GM21526 (cell line): Measurements from ENCODE around the gene NOL11.
"Not testable (repeated sequence)": the region's sequence is repeated elsewhere in the genome, so short reads cannot be mapped to it uniquely, and the experiment has no call there.

Experiments
- ATAC-seq: cut with Tn5 transposase; IDR thresholded peaks from one replicate; pipeline ENCODE4 v1.9.1; 2021; ENCODE audit warnings: moderate library complexity; ENCODE audit not compliant: unreplicated experiment, low FRiP score

Gene NOL11

DNA sequence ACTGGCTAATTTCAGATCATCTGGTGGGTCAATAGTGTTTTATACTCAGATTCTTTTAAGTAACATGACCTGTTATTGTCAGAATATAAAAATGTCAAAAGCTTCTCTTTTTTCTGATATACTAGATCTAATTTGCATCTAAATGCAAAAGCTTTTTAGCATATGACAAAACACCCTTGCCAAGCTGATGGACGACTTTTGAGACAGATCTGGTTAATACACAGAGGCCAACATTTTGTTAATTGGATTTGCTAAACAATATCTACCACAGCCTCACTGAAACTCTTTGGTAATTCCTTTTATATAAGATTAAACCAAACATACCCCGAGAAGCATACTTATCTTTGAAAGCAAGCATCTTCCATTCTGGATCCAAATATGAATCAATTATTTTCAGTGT lies 10.3 kb upstream of the NOL11 start:
- no peak for ATAC-seq

DNA sequence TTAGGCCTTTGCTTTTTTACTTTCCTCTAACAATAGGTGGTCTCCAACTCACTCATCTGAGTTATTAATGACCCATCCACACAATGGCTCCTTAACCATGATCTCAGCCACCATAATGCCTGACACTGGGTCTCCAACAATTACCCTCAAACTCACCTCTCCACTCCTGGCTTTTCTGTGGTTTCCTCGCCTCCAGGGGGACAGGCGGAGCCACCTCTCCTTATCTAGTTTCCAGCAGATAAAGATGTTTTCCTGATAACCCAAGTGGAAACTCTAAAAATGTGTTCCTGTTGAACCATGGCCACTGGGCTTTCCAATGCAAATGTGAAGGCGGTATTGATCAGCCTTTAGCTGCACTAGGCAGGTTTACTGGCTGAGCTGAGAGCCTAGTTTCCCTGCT lies 9.4 kb upstream of the NOL11 start:
- ATAC-seq = no peak

DNA sequence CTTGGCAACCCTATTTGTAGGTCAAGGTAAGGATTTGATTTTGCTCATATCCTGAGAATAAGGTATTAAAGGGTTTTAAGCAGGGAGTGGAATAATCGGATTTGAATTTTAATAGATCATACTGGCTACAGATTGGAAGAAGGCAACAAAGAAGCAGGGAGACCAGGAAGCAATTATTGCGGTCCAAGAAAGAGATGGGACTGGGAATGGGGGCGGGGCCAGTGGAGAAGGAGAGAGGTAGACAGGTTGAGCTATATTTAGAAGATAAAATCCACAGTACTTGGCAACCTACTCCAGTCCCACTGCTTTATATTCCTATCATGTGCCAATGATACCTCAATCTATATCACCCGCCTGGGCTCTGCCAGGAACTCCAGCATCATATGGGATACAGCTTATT lies 5.8 kb upstream of the NOL11 start:
- no peak for ATAC-seq

DNA sequence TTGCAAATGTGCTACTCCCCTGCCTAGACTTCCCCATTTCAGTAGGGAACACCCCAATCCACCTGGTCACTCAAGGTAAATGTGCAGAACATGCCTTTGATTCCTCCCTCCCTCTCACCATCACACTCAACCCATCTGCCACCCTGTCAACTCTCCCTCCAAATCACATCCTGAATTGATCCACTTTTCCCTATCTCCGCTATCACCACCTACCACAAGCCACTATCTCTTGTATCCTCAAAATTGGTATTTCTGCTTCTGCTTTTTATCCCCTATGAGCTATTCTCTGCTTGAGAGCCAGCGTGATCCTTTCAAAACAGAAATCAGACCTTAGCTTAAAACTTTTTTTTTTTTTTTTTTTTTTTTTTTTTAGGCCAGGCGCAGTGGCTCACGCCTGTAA lies 5.4 kb upstream of the NOL11 start:
- no peak for ATAC-seq

DNA sequence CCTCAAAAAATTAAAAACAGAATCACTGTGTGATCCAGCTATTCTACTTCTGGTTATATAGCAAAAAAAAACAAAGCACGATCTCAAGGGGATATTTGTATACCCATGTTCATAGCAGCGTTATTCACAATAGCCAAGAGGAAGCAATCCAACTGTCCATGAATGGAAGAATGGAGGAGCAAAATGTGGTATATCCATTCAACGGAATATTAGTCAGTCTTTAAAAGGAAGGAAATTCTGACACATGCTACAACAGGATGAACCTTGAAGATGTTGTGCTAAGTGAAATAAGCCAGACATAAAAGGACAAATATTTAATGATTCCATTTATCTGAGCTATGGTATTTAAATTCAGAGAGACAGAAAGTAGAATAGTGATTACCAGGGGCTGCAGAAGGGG lies 4.6 kb upstream of the NOL11 start:
- no peak for ATAC-seq

DNA sequence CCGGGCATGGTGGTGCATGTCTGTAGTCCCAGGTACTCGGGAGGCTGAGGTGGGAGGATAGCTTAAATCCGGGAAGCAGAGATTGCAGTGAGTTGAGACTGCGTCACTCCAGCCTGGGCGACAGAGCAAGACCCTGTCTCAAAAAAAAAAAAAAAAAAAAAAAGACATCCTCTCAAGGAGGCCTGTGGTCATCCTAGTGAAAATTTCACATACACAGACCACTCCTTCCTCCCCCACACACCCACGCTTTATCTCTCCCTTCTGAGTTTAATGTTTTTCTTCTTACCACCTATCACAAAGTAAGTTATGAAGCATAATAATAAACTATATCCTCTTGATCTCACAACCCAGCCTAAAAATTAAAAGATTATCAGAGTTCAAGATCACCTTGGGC lies 1.3 kb upstream of the NOL11 start:
- no peak for ATAC-seq

DNA sequence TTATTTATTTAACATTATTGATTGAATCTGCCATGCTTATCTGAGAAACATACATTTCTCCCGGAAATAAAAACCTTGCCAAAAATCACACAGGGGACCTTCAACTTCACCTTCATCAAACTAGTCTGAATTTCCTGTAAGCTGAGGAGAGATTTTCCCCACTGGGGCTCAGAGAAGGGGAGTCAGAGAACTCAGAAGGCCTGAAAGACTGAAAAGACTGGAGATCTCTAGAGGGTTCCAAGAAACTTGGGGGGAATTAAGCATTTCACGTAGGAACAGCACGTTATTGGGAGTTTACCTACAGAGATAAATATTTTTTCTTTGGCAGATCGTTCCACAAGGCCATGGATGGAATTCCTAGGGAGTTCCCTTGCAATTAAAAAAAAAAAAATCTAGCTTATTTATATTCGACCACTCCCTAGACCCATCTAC lies 528 bp upstream of the NOL11 start:
- ATAC-seq = no peak

DNA sequence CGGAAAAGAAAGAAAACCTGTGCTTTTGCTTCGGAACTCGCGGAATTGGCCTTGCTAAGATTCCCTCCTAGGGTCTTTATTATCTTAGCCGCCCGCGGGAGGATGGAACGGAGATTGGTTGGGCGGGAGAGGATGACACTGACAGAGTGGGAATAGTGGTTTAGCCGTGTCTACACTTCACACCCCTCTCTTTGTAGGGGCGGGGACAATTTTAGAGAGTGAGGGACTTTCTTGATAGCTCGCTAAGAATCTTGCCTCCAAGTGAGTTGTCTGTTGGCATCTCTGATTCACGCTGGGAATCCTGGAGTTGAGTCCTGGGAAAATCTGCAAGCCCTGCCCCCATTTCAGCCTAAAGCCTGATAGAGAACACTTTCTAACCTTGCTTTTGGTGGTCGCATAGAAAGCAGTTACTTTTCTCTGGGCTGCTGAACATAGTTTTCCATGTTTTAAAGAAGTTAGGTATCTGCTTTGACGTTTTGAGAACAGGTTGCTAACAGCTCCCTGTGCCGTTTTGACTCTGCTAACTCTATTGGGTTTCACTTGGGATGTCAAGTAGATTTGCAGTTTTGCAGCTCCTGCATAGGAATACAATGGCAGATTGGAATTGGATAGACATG lies 697 bp downstream of the NOL11 start:
- ATAC-seq = no peak

DNA sequence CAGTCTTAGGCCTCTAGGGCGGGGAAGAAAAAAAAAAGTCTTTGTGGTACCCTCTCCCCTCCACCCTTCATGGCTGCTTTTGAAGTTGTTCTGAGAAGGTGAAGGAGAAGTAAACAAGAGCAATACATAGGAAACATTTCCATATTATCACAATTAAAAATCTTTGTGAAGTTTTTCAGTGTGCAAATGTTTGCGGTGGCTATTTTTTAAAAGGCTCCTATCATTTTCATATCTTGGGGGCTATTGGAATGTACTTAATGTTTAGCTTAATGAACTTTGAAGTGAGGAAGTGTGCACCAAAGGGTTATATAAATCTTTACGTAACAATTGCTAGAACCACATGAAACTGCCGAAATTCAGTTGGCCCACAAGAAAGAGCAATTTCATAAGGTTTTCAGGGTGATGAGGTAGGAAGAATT lies 7.6 kb downstream of the NOL11 start:
- ATAC-seq = no peak

DNA sequence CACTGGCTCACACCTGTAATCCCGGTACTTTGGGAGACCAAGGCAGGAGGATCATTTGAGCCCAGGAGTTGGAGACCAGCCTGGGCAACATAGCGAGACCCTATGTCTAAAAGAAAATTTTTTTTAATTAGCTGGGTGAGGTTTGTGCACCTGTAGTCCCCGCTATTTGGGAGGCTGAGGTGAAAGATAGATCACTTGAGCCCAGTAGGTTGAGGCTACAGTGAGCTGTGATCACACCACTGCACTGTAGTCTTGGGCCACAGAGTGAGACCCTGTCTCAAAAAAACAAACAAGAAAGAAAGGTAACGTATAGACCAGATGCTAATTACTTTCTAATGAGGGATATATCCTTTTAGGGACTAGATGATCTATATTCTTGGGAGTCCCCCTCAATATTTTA lies 8.1 kb downstream of the NOL11 start:
- ATAC-seq = no peak

DNA sequence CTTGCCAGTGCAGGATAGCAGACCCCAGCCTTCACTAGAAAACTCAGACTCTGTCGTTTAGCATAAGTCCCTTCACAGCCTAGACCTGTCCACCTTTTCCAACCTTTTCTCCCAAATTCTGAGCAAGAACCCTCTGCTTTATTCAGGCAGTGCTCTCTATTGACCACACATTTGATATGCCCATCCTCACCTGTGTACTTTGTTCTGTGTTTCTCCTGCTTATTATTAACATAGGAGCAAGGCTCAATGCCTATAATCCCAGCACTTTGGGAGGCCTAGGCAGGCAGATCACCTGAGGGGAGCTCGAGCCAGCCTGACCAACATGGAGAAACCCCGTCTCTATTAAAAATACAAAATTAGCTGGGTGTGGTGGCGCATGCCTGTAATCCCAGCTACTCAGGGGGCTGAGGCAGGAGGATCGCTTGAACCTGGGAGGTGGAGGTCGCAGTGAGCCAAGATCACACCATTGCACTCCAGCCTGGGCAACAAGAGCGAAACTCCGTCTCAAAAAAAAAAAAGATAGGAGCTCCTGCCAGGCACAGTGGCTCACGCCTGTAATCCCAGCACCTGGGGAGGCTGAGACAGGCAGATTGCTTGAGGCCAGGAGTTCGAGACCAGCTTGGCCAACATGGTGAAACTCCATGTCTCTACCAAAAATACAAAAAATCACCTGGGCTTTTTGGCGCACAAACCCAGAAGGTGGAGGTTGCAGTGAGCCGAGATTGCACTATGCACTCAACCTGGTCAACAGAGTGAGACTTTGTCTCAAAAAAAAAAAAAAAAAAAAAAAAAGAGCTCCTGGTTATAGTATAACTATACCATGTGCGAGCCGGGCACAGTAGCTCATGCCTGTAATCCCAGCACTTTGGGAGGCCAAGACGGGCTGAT lies 9.7 kb downstream of the NOL11 start:
- not testable (repeated sequence) for ATAC-seq

DNA sequence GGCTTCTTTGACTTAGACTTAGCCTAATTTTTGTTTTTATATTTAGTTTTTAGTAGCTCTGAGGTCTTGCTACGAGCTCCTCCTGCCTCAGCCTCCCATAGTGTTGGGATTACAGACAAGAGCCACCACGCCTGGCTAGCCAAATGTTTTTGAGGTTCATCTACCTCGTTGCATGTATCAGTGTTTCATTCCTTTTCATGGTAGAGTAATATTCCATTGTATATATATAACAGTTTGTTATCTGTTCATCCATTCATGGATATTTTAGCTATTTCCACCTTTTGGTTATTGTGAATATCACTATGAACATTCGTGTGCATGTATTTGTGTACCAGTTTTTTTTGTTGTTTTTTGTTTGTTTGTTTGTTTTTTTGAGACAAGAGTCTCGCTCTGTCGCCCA lies 12.2 kb downstream of the NOL11 start:
- no peak for ATAC-seq

DNA sequence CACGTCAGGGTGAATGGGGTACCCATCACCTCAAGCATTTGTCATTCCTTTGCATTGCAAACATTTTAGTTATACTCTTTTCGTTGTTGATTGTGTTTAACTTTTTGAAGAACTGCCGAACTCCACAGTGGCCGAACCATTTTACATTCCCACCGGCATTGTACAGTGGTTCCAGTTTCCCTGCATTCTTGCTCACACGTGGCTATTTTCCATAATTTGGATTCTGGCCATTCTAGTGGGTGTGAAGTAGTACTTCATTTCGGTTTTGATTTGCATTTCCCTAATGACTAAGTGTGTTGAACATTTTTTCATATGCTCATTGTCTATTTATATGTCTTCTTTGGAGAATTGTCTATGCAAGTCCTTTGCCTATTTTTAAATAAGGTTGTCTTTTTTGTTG lies 13.0 kb downstream of the NOL11 start:
- ATAC-seq = no peak

DNA sequence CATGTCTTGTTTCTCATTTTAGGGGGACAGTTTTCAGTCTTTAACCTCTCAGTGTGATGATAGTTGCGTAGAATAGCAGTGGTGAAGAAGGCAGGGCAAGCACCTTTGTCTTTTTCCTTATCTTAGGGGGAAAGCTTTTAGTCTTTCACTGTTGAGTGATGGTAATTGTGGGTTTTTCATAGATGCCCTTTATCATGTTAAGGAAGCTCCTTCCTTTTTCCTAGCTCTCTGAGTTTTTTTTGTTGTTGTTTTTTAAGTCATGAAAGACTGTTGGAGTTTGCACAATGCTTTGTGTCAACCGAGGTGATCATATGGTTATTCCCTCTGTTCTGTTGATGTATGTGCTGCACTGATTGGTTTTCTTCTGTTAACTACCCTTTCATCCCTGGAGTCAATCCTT lies 15.7 kb downstream of the NOL11 start:
- ATAC-seq = no peak

DNA sequence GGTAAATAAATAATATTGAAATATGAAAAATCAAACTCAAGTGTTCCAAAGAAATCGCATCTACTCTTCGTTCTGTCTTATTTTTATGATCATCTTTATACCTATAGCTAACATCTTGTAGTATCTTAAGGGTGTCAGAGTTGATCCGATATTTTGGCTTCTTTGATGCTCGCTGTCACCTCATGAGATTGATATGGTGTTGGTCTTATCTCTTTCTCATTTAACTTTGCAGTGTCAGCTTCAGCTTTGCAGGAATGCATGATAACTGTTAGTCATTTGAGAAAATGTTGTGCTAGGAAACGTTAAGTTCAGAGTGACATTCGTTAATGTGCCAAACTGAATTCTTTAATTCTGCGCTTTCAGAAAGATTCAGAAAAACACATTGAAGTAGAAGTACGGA lies 19.4 kb downstream of the NOL11 start:
- no peak for ATAC-seq

DNA sequence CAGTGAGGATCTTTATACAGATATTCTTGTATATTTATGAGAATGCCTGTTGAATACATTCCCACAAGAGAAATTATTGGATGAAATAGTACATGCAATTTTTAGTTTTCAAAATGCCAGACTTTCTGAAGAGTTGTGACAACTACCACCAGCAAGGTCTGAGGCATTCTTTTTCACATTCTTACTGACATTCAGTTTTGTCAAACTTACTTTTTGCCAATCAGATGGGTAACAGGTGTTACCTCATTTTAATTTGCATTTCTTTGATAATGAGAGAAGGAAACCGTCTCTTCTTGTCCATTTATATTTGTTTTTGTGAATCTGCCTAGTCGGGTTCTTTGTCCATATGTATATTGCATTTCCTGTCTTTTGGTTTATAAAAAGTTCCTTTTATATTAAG lies 24.3 kb downstream of the NOL11 start:
- no peak for ATAC-seq

DNA sequence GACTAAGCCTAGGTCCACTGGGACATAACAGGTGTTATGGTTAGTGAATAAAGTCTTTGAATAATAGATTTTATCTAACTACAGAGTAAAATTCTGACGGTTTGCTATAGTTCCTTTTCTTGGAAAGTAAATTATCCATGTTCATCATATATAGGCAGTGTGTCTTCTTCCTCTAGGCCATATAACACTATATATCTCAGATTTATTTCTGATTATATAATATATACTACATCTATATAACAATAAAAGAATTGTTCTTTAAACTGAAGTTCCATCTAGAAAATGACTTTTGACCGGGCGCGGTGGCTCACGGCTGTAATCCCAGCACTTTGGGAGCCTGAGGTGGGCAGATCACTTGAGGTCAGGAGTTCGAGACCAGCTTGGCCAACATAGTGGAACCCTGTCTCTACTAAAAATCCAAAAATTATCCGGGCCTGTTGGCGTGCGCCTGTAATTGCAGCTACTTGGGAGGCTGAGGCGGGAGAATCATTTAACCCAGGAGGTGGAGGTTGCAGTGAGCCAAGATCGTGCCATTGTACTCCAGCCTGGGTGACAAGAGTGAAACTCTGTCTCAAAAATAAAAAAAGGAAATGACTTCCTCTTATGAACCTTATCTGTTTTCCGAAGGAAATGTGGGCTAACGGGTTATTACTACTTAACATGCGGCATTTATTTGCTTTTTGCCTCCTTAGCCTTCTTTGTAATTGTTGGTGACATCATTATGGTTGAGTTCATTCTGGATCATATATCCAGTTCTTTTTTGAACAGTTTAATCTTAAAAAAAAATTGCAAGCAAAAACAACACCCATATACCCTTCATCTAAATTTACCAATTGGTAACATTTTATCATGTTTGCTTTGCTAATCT lies 29.2 kb downstream of the NOL11 start:
- ATAC-seq = no peak

DNA sequence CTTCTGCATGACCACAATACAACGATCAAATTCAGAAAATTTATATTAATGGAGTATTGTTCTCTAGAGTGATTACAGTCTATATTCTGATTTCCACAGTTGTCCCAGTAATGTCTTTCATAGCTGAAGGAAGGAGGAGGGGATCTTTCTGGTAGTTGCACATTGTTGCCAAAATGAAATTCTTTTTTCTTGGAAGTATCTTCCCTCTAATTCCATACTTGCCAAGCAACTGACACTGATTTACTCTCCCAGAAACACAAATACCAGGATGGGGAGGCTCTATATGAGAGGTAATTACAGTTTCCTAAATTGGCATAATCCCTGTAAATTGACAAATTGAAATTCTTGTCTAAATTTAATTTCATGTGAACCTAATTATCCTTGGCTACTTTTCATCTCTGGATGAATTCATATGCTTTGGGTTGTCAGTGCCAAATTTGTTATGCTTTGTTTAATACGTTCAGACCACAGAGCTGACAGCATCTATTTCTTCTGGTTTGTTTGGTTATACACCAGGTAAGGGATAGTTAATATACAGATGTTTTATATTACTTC lies 30.0 kb downstream of the NOL11 start:
- ATAC-seq = no peak

DNA sequence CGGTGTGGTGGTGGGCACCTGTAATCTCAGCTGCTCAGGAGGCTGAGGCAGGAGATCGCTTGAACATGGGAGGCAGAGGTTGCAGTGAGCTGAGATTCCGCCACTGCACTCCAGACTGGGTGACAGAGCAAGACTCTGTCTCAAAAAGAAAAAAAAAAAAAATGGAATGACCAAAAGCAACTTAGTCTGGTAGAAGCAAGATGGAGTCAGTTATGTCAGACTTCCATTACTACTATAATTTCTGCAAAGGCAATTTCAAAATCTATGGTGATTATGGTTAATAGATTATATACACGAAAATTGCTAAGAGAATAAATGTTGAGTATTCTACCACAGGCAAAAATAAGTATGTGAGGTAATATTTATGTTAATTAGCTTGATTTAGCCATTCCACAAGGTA lies 32.3 kb downstream of the NOL11 start:
- ATAC-seq = no peak

DNA sequence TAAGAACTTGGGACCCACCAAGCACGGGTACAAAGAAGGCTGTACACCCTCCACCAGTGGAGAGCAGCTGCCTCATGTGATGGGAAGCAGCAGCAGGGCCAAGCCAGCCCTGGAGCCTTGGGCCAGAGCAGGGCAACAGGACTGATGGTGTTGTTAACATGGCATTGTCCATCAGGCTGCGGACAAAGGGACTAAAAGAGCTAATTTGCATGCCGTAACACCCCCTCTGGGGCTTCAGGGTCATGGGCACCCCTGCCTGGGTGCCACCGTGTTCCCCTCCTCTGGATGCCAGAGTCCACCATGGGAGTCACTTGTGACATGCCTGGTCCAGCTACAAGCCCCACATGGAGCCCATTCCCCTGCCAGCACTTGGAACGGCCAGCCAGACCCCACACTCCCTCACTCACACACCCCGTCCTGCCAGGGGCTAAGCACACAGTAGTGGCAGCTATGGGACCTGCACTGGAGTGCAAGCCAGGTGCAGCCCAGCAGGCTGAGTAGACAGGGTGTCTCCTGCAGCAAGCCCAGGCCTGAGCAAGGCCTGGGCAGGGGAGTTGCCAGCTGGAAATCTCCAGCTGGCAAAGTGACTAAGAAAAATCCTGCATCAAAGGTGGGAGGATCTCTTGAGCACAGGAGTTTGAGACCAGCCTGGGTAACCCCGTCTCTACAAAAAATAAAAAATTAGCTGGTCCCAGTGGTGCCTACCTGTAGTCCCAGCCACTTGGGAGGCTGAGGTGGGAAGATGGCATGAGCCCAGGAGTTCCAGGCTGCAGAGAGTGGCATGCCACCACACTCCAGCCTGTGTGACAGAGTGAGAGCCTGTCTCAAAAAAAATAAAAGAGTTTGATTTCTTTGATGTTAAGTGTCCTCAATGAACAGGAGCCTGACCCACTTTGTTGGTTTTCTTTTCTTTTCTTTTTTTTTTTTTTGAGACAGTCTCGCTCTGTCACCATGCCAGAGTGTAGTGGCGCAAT lies 33.7 kb downstream of the NOL11 start:
- ATAC-seq = no peak
